Breast epithelium (tissue), 3 donors: ENCODE data around the gene RANBP1.

Source experiments
- POLR2A ChIP-seq: fragments of 450-650 bp; IDR thresholded peaks from one replicate; pipeline ENCODE4 v1.6.1; 2016; ENCODE audit warnings: antibody characterized with exemption, mild to moderate bottlenecking, moderate library complexity
- POLR2AphosphoS5 ChIP-seq, 3 donors: sonication (generic); formaldehyde crosslinking; IDR thresholded peaks; one replicate each; pipeline ENCODE4 v1.6.1; 2017; ENCODE audit warnings: antibody characterized with exemption in 3 of 3
- TF ChIP-seq, protein P1 (sequence below), 3 donors: fragments of 450-650 bp; IDR thresholded peaks; one replicate each; pipeline ENCODE4 v1.5.1; 2016 to 2017; ENCODE audit warnings: antibody characterized with exemption in 3 of 3, mild to moderate bottlenecking in 3 of 3, moderate library complexity in 3 of 3

DNA sequence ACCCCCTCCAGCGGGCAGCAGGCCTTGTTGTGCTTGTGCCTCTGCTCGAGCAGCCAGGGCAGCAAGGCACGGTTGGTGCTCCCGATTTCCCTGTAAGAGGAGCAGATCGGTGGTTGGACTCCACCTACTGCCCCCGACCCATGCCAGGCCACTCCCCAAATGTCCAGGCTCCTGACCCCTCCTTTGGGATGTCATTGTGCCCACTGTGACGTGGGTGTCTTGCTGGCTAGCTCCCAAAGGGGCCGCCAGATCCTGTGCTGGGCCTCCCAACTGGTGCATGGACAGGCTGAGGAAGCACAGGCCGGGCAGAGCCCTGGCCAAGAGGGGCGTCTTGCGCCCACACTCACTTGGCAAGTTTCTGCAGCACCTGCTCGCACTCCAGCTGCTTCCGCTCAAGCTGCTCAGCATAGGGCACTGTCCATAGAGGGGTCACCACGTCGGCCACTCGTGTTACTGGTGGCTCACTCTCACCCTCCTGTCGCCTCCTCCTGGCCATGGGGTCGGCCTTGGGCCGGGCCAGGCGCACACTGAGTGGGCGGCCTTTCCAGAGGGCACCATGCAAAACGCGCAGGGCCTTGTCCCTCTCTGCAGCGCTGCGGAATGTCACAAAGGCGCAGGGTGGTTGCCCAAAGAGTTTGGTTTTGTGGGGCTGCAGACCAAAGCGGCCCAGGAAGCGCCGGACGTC is at the start of gene RANBP1:
- TF ChIP-seq, protein P1, sequence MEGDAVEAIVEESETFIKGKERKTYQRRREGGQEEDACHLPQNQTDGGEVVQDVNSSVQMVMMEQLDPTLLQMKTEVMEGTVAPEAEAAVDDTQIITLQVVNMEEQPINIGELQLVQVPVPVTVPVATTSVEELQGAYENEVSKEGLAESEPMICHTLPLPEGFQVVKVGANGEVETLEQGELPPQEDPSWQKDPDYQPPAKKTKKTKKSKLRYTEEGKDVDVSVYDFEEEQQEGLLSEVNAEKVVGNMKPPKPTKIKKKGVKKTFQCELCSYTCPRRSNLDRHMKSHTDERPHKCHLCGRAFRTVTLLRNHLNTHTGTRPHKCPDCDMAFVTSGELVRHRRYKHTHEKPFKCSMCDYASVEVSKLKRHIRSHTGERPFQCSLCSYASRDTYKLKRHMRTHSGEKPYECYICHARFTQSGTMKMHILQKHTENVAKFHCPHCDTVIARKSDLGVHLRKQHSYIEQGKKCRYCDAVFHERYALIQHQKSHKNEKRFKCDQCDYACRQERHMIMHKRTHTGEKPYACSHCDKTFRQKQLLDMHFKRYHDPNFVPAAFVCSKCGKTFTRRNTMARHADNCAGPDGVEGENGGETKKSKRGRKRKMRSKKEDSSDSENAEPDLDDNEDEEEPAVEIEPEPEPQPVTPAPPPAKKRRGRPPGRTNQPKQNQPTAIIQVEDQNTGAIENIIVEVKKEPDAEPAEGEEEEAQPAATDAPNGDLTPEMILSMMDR (IDR thresholded peaks at IDR 0.05), result no peak
- TF ChIP-seq POLR2AphosphoS5 (IDR thresholded peaks at IDR 0.05) (no peak), POLR2A (no peak)
